ENCODE measurements around the gene HBA2. TPM values are rescaled to one million over a fixed set of nuclear protein-coding genes. Genes with fewer than 3 reads are reported as not detected.

Gene HBA2
- total and polyA plus RNA-seq, 2 donors from 2014 or later = 11.1 to 33.9 TPM

DNA sequence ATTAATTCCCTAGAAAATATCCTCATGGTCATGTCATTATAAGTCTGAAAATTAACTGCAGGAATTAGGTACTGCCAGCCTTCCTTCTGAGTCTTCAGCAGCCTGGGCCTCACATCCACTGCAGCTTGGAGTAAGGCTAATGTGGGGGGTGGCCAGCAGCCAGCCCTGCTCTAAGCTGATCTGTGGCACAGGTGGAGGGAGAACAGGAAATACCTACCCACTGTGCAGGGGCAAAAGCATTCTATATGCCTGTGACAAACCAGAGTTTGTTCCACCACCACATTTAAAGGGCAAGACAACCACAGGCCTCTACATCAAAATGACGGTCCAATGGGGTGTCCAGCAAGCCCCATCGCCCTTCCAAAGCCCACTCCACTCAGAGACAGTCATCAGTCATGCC lies 43.6 kb upstream of the HBA2 start:
- Histone ChIP-seq H3K4me3 (ENCODE audit: low read length in 3 of 3) (no peak overlapping the region), H3K36me3 (ENCODE audit: control insufficient read depth in 2 of 3, insufficient read depth in 3 of 3, low read length in 3 of 3) (peaks cover 0 to 3% (median 0%) of the 10 kb centered on the region in 3 donors), H3K9ac (ENCODE audit: low read length in 3 of 3) (no peak overlapping the region), H3K4me1 (ENCODE audit: control insufficient read depth in 2 of 3, insufficient read depth in 2 of 3, low read depth in 1 of 3, low read length in 3 of 3) (no peaks in the 10 kb centered on the region), H3K9me3 (ENCODE audit: control insufficient read depth in 2 of 3, insufficient read depth in 1 of 3, low read length in 3 of 3) (no peaks in the 10 kb centered on the region), H3K27me3 (ENCODE audit: control insufficient read depth, insufficient read depth, low read length) (no peaks in the 10 kb centered on the region), H3K27ac (ENCODE audit: low read depth in 2 of 2, low read length in 2 of 2) (no peak overlapping the region)
- TF ChIP-seq, protein P1, sequence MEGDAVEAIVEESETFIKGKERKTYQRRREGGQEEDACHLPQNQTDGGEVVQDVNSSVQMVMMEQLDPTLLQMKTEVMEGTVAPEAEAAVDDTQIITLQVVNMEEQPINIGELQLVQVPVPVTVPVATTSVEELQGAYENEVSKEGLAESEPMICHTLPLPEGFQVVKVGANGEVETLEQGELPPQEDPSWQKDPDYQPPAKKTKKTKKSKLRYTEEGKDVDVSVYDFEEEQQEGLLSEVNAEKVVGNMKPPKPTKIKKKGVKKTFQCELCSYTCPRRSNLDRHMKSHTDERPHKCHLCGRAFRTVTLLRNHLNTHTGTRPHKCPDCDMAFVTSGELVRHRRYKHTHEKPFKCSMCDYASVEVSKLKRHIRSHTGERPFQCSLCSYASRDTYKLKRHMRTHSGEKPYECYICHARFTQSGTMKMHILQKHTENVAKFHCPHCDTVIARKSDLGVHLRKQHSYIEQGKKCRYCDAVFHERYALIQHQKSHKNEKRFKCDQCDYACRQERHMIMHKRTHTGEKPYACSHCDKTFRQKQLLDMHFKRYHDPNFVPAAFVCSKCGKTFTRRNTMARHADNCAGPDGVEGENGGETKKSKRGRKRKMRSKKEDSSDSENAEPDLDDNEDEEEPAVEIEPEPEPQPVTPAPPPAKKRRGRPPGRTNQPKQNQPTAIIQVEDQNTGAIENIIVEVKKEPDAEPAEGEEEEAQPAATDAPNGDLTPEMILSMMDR (IDR thresholded peaks at IDR 0.05; ENCODE audit: borderline replicate concordance, extremely low read depth, insufficient read depth) = no peak
- intact Hi-C loops (cut with DNase I) = no loop called here
- FAIRE-seq = no peak
- DNase-seq = no peak

GRCh38 chr16:130533-131173 lies 42.0 kb upstream of the HBA2 start:
- Histone ChIP-seq H3K9me3 (ENCODE audit: control insufficient read depth in 2 of 3, insufficient read depth in 1 of 3, low read length in 3 of 3) (no peaks in the 10 kb centered on the region), H3K36me3 (ENCODE audit: control insufficient read depth in 2 of 3, insufficient read depth in 3 of 3, low read length in 3 of 3) (no peaks in the 10 kb centered on the region), H3K27me3 (ENCODE audit: control insufficient read depth, insufficient read depth, low read length) (no peaks in the 10 kb centered on the region), H3K9ac (ENCODE audit: low read length in 3 of 3) (no peak overlapping the region), H3K4me3 (ENCODE audit: low read length in 3 of 3) (no peak overlapping the region), H3K4me1 (ENCODE audit: control insufficient read depth in 2 of 3, insufficient read depth in 2 of 3, low read depth in 1 of 3, low read length in 3 of 3) (no peaks in the 10 kb centered on the region), H3K27ac (ENCODE audit: low read depth in 2 of 2, low read length in 2 of 2) (no peak overlapping the region)
- DNase-seq = no peak
- no peak for FAIRE-seq
- intact Hi-C loops (cut with DNase I) = no loop called here
- TF ChIP-seq, protein P1 (IDR thresholded peaks at IDR 0.05; ENCODE audit: borderline replicate concordance, extremely low read depth, insufficient read depth) = no peak

DNA sequence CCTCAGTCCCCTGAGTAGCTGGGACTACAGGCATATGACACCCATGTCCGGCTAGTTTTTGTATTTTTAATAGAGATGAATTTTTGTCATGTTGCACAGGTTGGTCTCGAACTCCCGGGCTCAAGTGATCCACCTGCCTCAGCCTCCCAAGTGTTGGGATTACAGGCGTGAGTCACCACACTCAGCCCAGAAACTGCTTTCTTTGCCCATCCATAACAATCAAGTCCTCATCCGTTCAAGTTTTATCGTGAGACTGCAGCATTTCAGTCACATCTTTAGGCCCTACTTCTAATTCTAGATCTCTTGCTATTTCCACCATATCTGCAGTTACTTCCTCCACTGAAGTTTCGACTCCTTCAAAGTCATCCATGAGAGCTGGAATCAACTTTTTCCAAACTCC lies 40.6 kb upstream of the HBA2 start:
- intact Hi-C loops (cut with DNase I) = no loop called here
- Histone ChIP-seq H3K27me3 (ENCODE audit: control insufficient read depth, insufficient read depth, low read length) (no peaks in the 10 kb centered on the region), H3K4me3 (ENCODE audit: low read length in 3 of 3) (no peak overlapping the region), H3K9me3 (ENCODE audit: control insufficient read depth in 2 of 3, insufficient read depth in 1 of 3, low read length in 3 of 3) (no peaks in the 10 kb centered on the region), H3K36me3 (ENCODE audit: control insufficient read depth in 2 of 3, insufficient read depth in 3 of 3, low read length in 3 of 3) (no peaks in the 10 kb centered on the region), H3K27ac (ENCODE audit: low read depth in 2 of 2, low read length in 2 of 2) (no peak overlapping the region), H3K4me1 (ENCODE audit: control insufficient read depth in 2 of 3, insufficient read depth in 2 of 3, low read depth in 1 of 3, low read length in 3 of 3) (no peaks in the 10 kb centered on the region), H3K9ac (ENCODE audit: low read length in 3 of 3) (no peak overlapping the region)
- FAIRE-seq = no peak
- TF ChIP-seq, protein P1 (IDR thresholded peaks at IDR 0.05; ENCODE audit: borderline replicate concordance, extremely low read depth, insufficient read depth) = no peak
- DNase-seq = no peak

- no peak for FAIRE-seq
- intact Hi-C loops (cut with DNase I) = no loop called here
- DNase-seq = no peak
- Histone ChIP-seq H3K4me1 (ENCODE audit: control insufficient read depth in 2 of 3, insufficient read depth in 2 of 3, low read depth in 1 of 3, low read length in 3 of 3) (peaks cover 0 to 2% (median 0%) of the 10 kb centered on the region in 3 donors), H3K9ac (ENCODE audit: low read length in 3 of 3) (no peak overlapping the region), H3K9me3 (ENCODE audit: control insufficient read depth in 2 of 3, insufficient read depth in 1 of 3, low read length in 3 of 3) (no peaks in the 10 kb centered on the region), H3K36me3 (ENCODE audit: control insufficient read depth in 2 of 3, insufficient read depth in 3 of 3, low read length in 3 of 3) (no peaks in the 10 kb centered on the region), H3K27ac (ENCODE audit: low read depth in 2 of 2, low read length in 2 of 2) (no peak overlapping the region), H3K4me3 (ENCODE audit: low read length in 3 of 3) (no peak overlapping the region), H3K27me3 (ENCODE audit: control insufficient read depth, insufficient read depth, low read length) (no peaks in the 10 kb centered on the region)
- TF ChIP-seq, protein P1 (IDR thresholded peaks at IDR 0.05; ENCODE audit: borderline replicate concordance, extremely low read depth, insufficient read depth) = no peak
These were observed 39.0 kb upstream of the HBA2 start for GRCh38 chr16:133716-134115.

All from kidney (tissue), 14 donors.